ENCODE results near the gene ERVW-1.

The ERVW-1 gene

DNA sequence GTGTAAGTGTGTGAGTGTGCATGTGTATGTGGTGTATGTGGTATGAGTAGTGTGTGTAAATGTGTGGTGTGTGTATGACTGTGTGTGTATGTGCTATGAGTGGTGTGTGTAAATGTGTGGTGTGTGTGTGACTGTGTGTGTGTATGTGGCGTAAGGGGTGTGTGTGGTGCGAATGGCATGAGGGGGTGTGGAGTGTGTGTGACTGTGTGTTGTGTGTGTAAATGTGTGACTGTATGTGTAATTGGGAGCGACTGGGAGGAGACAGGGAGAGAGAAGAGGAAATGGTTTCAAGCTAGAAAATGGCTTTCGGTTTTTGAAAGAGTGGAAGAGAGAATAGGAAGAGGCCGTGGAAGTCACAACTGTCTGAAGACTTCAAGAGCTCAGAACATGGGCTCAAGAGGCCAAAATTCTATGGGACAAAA is 54.0 kb downstream of the ERVW-1 start:
- DNase-seq = no peak

DNA sequence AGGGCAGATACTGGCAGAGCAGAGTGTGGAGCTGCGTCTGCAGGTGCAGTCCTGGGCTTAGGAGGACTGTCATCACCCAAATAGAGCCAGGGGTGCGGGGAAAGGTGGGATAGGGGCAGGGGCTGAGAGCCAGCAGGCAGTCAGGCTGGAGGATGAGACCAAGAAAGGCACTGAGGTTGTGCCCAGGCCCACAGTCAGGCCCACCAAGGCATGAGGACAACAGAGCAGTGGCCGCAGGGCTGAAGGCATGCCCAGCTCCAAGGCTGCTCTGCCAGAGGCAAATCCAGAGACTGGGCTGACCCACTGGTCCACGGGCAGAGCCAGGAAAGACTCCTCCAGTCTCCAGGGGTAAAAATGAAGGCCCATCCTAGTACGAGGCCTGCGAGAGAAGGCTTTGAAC is 54.8 kb downstream of the ERVW-1 start:
- no peak for DNase-seq

DNA sequence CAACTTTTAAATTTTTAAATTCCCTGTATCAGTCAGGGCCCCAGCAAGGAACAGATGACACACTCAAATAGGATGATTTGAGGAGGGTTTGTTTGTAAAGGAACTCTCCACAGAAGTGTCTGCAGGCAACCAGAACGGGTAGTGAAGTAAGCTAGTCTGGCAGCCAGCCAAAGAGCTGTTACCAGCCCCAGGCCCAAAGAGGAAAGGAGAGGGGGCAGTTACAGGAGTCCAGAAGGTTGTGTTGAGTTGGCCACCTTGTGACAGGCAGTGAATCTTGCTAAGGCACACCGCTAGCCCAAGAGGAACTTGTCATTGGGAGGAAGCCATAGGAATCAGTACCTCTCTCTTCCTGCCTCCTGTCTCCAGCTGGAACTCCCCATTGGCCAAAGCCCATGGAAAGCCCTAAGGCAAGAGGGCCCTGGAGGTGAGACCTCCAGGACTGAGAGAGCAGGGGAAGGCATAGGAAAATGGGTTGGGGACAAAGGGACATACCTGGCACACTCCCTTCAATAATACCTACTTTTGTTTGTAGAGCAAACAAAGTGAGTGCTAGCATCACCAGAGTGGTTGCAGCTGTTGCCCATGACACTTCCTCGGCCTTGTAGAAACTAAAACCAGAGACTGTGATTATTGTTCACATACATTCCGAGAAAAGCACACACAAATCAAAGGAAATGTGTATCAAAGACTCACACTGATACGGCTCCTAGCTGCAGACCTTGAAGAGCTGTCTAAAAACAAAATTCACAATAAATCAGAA is 55.9 kb downstream of the ERVW-1 start:
- no peak for DNase-seq
